Coronary artery (tissue), 2 donors: ENCODE measurements around the gene ADAMTSL5.
"Not testable (repeated sequence)": the region's sequence is repeated elsewhere in the genome, so short reads cannot be mapped to it uniquely, and the experiment has no call there.

ENCODE experiments used
- DNase-seq: peaks from one replicate; pipeline ENCODE4 v3.0.0-alpha.2; 2017; ENCODE audit warnings: low spot score
- H3K27ac ChIP-seq, 2 donors: fragments of 200-600 bp; sonication (generic); one replicate each; pipeline ENCODE4 v1.5.1; 2016 to 2019
- H3K4me3 ChIP-seq: fragments of 200-600 bp; sonication (generic); 2 replicates; pipeline ENCODE4 v1.5.1; 2016; ENCODE audit warnings: mild to moderate bottlenecking, moderate library complexity
- CTCF ChIP-seq: fragments of 200-600 bp; sonication (generic); IDR thresholded peaks from one replicate; pipeline ENCODE4 v1.5.1; 2019; ENCODE audit warnings: antibody characterized with exemption

ADAMTSL5 gene

GRCh38 chr19:1478934-1479707, 33.7 kb downstream of the ADAMTSL5 start, which contains the start of gene C19orf25:
TSS of gene C19orf25 (minus strand) at chr19:1479215. CDS start at chr19:1478903, 312 bp downstream.
- Histone ChIP-seq H3K27ac (peak within 1 kb of the TSS; percentile 41 to 82), H3K4me3 (peak within 1 kb of the TSS; percentile 90)
- no peak for TF ChIP-seq CTCF
- peak; percentile 95 for DNase-seq

GRCh38 chr19:1477056-1477455, 35.8 kb downstream of the ADAMTSL5 start:
- DNase-seq, H3K4me3 ChIP-seq, H3K27ac ChIP-seq: not testable (repeated sequence)

- DNase-seq: no peak
- Histone ChIP-seq H3K27ac (no peak overlapping the region), H3K4me3 (no peak overlapping the region)
- TF ChIP-seq CTCF: no peak
These were observed 36.9 kb downstream of the ADAMTSL5 start for GRCh38 chr19:1475751-1476437.

- no peak overlapping the region for H3K27ac ChIP-seq
- DNase-seq: no peak
- no peak for TF ChIP-seq CTCF
- H3K4me3 ChIP-seq: no peak overlapping the region
These were observed 38.0 kb downstream of the ADAMTSL5 start for GRCh38 chr19:1474765-1475351.

- no peak for TF ChIP-seq CTCF
- H3K27ac ChIP-seq: no peak overlapping the region
- H3K4me3 ChIP-seq: no peak overlapping the region
- no peak for DNase-seq
These were observed 38.6 kb downstream of the ADAMTSL5 start for GRCh38 chr19:1474011-1474764.

GRCh38 chr19:1473085-1473851, 39.6 kb downstream of the ADAMTSL5 start:
- DNase-seq: no peak
- no peak for TF ChIP-seq CTCF
- Histone ChIP-seq H3K4me3 (no peak overlapping the region), H3K27ac (no peak overlapping the region)
